ENCODE measurements around the gene CNTNAP2.
"Not testable (repeated sequence)": the region's sequence is repeated elsewhere in the genome, so short reads cannot be mapped to it uniquely, and the experiment has no call there.

Gene CNTNAP2

GRCh38 chr7:148456351-148456750, 2339.8 kb downstream of the CNTNAP2 start:
- DNase-seq (ENCODE audit: low spot score): no peak

DNA sequence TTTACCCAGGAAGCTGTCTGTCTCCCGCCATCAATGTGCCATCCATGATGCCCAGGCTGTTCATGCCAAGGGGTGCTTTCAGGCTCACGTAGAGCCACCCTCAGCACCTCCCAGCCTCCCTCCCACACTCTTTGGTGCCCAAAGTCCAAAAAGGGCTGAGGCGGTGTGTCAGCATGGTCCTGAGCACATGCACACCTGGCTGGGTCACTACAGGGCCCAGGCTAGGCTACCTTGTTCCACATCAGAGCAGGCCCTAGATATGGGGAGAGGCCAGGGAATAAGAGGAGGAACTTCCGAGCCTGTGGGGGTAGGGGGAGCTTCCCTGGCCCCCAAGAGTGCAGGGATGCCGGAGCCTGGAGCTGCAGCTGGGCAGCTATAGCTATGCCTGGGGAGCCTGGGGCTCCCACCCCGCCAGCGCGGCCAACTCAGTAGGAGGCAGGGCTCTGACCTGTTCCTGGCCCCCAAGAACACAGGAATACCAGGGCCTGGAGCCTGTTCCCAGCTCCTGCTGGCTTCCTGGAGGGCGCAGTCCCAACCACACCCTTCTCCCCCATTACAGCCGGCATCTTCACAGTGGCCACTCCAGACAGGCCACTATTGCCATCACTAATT, 2340.8 kb downstream of the CNTNAP2 start:
- no peak for DNase-seq (ENCODE audit: low spot score)

DNA sequence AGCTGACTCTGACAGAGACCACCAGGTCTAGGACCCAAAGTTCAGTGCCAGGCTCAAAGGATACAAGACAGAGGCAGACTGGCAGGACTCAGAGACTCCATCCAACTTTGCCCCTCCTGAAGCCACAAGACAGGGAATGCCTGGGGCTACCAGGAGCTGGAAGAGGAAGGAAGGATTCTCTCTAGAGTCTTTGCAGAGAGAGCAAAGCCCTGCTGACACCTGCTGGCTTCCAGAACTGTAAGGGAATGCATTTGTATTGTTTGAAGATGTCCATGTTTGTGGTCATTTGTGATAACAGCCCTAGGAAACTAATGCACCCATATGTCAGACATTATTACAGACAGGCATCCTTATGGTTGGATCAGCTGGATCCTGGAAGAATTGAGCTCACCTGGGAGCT, 2341.7 kb downstream of the CNTNAP2 start:
- DNase-seq (ENCODE audit: low spot score): no peak

DNA sequence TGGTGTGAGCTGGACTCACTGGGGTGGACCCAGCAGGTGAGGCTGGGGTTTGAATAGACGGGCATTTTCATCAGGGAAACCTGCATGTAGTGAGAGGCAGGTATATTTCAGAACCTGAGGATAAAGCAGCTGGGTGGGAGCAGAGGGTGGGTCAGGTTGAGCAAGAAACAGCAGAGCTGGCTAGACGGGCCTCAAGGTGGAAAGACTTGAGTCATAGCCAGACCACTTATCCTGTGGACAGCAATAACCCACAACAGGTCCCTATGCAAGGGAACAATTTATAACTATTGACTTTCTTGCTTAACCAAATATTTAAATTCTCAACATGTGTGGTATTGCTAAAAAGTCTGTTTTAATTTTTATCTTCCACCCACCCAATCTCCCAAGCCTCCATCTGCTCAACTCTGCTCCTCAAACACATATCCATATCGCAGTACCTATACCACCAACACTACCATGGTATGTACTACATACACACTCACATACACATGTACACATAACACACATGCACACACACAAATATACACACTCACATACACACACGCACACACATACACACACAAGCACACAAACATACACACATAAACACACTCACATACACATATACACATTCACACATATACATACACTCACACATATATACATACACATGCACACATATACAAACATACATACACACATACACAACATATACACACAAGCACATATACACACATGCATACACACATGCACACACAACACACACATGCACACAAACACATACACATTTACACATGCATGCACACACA, 2345.0 kb downstream of the CNTNAP2 start:
- no peak for DNase-seq (ENCODE audit: low spot score)

- not testable (repeated sequence) for DNase-seq (ENCODE audit: low spot score)
Observed at GRCh38 chr7:148462774-148463173, 2346.2 kb downstream of the CNTNAP2 start.

- DNase-seq (ENCODE audit: low spot score): no peak
Observed at GRCh38 chr7:148463210-148463609, 2346.6 kb downstream of the CNTNAP2 start.

DNA sequence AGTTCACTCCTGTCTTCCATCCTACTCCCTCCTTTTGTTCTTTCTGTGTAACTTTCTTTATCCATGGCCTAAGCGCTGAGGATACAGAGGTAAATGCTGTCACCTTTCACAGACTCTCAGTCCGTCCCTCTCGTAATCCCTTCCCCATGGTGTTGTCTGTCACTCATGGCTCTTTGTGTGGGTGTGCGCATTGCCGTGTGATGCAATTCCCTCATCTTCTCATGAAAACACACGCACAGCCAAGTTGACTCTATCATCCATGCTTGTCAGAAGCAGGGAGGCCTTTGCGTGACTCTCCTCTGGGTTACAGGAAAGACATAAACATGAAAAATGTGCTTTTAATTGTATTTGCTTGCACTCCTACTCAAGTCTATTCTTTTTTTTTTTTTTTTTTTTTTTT, 2348.3 kb downstream of the CNTNAP2 start:
- no peak for DNase-seq (ENCODE audit: low spot score)

DNA sequence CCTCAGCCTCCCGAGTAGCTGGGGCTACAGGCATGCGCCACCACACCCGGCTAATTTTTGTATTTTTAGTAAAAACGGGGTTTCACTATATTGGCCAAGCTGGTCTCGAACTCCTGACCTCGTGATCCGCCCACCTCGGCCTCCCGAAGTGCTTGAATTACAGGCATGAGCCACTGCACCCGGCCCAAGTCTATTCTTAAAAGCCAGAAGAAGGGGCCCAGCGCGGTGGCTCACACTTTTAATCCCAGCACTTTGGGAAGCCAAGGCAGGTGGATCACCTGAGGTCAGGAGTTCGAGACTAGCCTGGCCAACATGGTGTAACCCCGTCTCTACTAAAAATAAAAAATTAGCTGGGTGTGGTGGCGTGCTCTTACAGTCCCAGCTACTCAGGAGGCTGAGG, 2348.8 kb downstream of the CNTNAP2 start:
- DNase-seq (ENCODE audit: low spot score): not testable (repeated sequence)

GRCh38 chr7:148466120-148466519, 2349.5 kb downstream of the CNTNAP2 start:
- DNase-seq (ENCODE audit: low spot score): no peak

DNA sequence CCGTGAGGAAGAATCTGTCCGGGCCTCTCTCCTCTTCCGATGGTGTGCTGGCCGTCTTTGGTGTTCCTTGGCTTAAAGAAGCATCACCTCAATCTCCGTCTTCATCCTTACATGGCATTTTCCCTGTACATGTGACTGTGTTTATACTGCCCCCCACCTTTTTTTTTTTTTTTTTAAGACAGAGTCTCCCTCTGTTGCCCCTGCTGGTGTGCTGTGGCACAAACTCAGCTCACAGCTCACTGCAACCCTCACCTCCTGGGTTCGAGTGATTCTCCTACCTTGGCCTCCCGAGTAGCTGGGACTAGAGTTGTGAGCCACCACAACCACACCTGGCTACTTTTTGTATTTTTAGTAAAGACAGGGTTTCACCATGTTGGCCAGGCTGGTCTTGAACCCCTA, 2352.1 kb downstream of the CNTNAP2 start:
- DNase-seq (ENCODE audit: low spot score): no peak

Data from activated CD4-positive, alpha-beta T cell treated with anti-CD3 and anti-CD28 coated beads, Interleukin-2, Interleukin-4, amounts not matched to agents 100 ng/mL and 50 ng/mL, durations not matched to agents 16 hours and 8 hours (primary cell).